Measurements from ENCODE around the gene ZBTB7B.

Gene ZBTB7B

DNA sequence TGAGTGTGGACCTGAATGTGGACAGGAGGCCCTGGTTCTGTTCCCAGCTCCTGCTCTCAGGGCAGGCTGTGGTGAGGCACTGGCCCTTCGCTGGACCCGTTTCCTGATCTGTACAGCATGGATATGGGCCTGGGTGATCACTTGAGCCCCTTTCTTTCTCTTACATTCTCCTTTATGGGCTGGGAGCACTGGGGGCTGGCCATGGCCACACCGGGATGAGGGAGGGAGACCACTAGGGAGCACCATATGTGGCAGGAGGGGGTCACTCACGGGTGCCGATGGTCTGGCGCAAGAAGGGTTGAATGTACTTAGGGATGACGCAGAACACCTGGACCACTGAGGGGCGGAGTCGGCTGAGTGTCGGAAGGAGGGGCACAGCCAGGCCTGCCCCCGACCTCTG lies 28.3 kb downstream of the ZBTB7B start:
- no peak overlapping the region for H3K27ac ChIP-seq
- H3K27me3 ChIP-seq (replicated peaks): no peaks in the 10 kb centered on the region
- in situ Hi-C loops (cut with HindIII; ENCODE audit: low pct_ligation_motif_present, low sequenced_read_pairs): no loop called here
- H3K4me3 ChIP-seq (ENCODE audit: low read depth, low read length): no peak overlapping the region
- no peak for DNase-seq
- H3K36me3 ChIP-seq (replicated peaks): no peaks in the 10 kb centered on the region
- TF ChIP-seq, protein P1, sequence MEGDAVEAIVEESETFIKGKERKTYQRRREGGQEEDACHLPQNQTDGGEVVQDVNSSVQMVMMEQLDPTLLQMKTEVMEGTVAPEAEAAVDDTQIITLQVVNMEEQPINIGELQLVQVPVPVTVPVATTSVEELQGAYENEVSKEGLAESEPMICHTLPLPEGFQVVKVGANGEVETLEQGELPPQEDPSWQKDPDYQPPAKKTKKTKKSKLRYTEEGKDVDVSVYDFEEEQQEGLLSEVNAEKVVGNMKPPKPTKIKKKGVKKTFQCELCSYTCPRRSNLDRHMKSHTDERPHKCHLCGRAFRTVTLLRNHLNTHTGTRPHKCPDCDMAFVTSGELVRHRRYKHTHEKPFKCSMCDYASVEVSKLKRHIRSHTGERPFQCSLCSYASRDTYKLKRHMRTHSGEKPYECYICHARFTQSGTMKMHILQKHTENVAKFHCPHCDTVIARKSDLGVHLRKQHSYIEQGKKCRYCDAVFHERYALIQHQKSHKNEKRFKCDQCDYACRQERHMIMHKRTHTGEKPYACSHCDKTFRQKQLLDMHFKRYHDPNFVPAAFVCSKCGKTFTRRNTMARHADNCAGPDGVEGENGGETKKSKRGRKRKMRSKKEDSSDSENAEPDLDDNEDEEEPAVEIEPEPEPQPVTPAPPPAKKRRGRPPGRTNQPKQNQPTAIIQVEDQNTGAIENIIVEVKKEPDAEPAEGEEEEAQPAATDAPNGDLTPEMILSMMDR (IDR thresholded peaks at IDR 0.05; ENCODE audit: low read depth, low read length, missing control alignments): no peak

DNA sequence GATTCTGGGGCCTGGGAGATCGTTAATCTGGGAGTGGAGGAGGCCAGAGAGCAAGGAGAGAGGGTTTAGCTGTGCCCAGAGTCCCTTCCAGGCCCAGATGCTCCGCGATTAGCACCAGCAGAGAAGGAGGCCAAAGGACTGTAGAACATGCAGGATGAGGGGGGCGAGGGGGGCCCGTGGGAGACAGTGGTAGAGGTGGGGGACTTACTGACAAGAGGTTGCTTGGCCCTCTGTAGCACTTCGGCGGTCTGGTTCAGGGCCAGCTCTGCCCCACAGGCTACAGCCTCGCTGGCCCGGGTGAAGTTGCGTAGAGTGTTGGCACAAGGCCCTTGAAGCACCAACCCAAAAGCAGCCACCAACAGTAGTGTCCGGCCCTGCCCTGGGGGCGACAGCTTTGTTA lies 30.3 kb downstream of the ZBTB7B start:
- Histone ChIP-seq H3K27me3 (replicated peaks) (no peaks in the 10 kb centered on the region), H3K4me3 (ENCODE audit: low read depth, low read length) (no peak overlapping the region), H3K27ac (no peak overlapping the region), H3K36me3 (replicated peaks) (no peaks in the 10 kb centered on the region)
- no peak for DNase-seq
- TF ChIP-seq, protein P1 (IDR thresholded peaks at IDR 0.05; ENCODE audit: low read depth, low read length, missing control alignments): no peak
- in situ Hi-C loops (cut with HindIII; ENCODE audit: low pct_ligation_motif_present, low sequenced_read_pairs): no loop called here

DNA sequence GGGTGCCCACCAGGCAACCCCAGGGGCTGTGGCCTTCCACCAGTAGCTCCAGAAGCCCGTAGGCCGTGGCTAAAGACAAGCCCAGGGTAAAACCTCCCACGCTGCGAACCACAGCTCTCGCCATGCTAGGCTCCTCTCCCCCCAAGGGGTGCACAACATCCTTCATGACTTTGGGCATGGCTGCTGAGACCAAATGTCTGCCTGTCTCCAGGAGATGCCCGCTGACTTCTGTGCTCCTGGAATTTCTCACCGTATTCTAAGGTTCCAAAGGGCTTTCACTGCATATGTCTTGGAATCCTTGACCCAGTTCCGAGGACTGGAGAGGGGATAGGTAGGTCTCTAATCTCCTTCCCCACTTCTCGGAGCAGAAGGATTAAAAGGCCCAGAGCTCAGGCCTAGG lies 30.9 kb downstream of the ZBTB7B start, which contains the start of the genes DCST1 and DCST2:
Gene DCST1, plus strand, starts transcription at position 301 of the 400 bp plus-strand sequence. CDS start 213 bp downstream, outside the sequence.
Gene DCST2, minus strand, starts transcription at position 258 of the 400 bp plus-strand sequence. Its CDS starts 80 bp downstream, at position 178.
- H3K36me3 ChIP-seq (replicated peaks): no peaks in the 10 kb centered on the region
- H3K27ac ChIP-seq: no peak within 1 kb of the TSS
- no peak within 1 kb of the TSS for H3K4me3 ChIP-seq (ENCODE audit: low read depth, low read length)
- peaks cover 3% of the 10 kb centered on the region for H3K27me3 ChIP-seq (replicated peaks)
- in situ Hi-C loops (cut with HindIII; ENCODE audit: low pct_ligation_motif_present, low sequenced_read_pairs): no loop called here
- TF ChIP-seq, protein P1 (IDR thresholded peaks at IDR 0.05; ENCODE audit: low read depth, low read length, missing control alignments): no peak
- no peak for DNase-seq

DNA sequence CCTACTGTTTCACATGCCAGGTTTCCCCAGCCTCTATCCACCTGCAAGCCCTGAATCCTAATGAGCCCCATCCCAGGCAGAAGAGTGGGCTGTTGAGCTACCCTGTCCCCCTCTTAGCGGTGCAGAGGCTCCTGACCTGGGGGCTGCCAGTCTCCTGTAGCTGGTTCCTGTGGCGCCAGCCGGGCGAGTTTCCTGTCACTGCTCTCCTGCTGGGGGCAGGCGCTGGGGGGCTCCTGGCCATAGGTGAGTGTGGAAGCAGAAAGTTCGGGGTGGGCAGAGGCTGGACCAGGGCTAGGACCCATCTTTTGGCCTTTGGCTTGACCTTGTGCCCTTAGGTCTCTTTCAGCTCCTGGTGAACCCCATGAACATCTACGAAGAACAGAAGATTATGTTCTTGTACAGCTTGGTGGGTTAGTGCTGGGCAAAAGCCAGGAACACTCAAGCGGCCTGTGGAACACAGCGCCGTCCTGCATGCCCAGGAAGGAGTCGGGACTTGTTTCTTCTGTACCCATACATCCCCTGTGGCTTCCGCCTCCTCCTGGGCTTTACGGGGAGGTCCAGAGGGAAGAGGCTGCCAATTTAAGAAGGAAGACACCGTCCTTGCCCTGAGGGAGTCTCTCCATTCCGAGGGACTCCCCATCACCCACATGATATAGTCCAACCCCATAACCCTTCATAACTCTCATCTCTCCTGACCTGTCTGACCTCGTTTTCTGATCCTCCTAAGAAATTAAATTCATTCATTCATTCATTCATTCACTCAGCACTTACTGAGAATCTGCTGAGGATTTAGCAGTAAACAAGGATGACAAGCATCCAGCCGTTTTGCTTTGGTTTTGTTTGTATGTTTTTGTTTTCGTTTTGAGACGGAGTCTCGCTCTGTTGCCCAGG lies 32.0 kb downstream of the ZBTB7B start:
- H3K4me3 ChIP-seq (ENCODE audit: low read depth, low read length): no peak overlapping the region

DNA sequence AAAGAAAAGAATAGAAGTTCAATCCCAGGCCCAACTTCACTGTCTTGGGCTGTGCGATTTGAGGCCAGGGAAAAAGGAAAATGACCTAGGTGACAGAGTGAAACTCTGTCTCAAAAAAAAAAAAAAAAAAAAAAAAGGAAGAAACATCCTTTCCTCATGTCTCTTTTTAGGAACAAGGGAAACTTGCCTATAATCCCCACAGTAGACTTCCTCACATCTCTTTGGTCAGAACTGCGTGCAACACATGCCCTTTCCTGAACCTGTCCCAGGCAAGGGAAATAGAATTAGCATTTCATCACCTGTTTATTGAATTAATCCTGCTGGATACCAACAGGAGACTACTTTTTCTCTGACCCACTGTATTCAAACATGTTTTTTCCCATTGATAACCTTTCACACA lies 33.3 kb downstream of the ZBTB7B start:
- H3K4me3 ChIP-seq (ENCODE audit: low read depth, low read length): no peak overlapping the region
- H3K36me3 ChIP-seq (replicated peaks): no peaks in the 10 kb centered on the region
- no peak for DNase-seq
- in situ Hi-C loops (cut with HindIII; ENCODE audit: low pct_ligation_motif_present, low sequenced_read_pairs): no loop called here
- H3K27ac ChIP-seq: no peak overlapping the region
- peaks cover 3% of the 10 kb centered on the region for H3K27me3 ChIP-seq (replicated peaks)
- TF ChIP-seq, protein P1 (IDR thresholded peaks at IDR 0.05; ENCODE audit: low read depth, low read length, missing control alignments): no peak

More for the DNA sequence above, 32.0 kb downstream of the ZBTB7B start:
- no peaks in the 10 kb centered on the region for H3K36me3 ChIP-seq (replicated peaks)
- peaks cover 3% of the 10 kb centered on the region for H3K27me3 ChIP-seq (replicated peaks)
- H3K27ac ChIP-seq: no peak overlapping the region
- TF ChIP-seq, protein P1 (IDR thresholded peaks at IDR 0.05; ENCODE audit: low read depth, low read length, missing control alignments): no peak
- in situ Hi-C loops (cut with HindIII; ENCODE audit: low pct_ligation_motif_present, low sequenced_read_pairs): no loop called here
- no peak for DNase-seq

Data from brain microvascular endothelial cell (primary cell).